ENCODE measurements around the gene PAX1.

GRCh38 chr20:21702553-21703470 lies 2.7 kb upstream of the PAX1 start:
- peak in 4 of 6 experiments; percentile 26 to 59 (median 32) for TF ChIP-seq CTCF (IDR thresholded peaks at IDR 0.05)
- no peak for TF ChIP-seq POLR2A (IDR thresholded peaks at IDR 0.05)

Data from esophagus squamous epithelium (tissue), 4 donors.